Measurements from ENCODE around the gene FYCO1. TPM values are rescaled to one million over a fixed set of nuclear protein-coding genes. Genes with fewer than 3 reads are reported as not detected.

Gene FYCO1
- total RNA-seq, 1 donor from 2014 or later, result 7.9 TPM

- no peak for TF ChIP-seq CTCF (IDR thresholded peaks at IDR 0.05; ENCODE audit: insufficient read depth, low read length, severe bottlenecking)
- FAIRE-seq (peak; percentile 32), DNase-seq (ENCODE audit: low read depth) (no peak)
- H3K36me3 ChIP-seq (ENCODE audit: control insufficient read depth, insufficient read depth, low read length), result no peaks in the 10 kb centered on the region
- H3K4me3 ChIP-seq (ENCODE audit: low read depth, low read length), result no peak overlapping the region
- H3K27me3 ChIP-seq (ENCODE audit: control insufficient read depth, insufficient read depth, low read length), result peaks cover 5% of the 10 kb centered on the region
Measured at GRCh38 chr3:45912435-45912834, 83.2 kb downstream of the FYCO1 start.

GRCh38 chr3:45911511-45912226, 84.0 kb downstream of the FYCO1 start:
- Histone ChIP-seq H3K36me3 (ENCODE audit: control insufficient read depth, insufficient read depth, low read length) (no peaks in the 10 kb centered on the region), H3K4me3 (ENCODE audit: low read depth, low read length) (no peak overlapping the region), H3K27me3 (ENCODE audit: control insufficient read depth, insufficient read depth, low read length) (peaks cover 8% of the 10 kb centered on the region)
- DNase-seq (ENCODE audit: low read depth), result no peak
- no peak for TF ChIP-seq CTCF (IDR thresholded peaks at IDR 0.05; ENCODE audit: insufficient read depth, low read length, severe bottlenecking)
- no peak for FAIRE-seq

- FAIRE-seq, result no peak
- TF ChIP-seq CTCF (IDR thresholded peaks at IDR 0.05; ENCODE audit: insufficient read depth, low read length, severe bottlenecking), result no peak
- H3K27me3 ChIP-seq (ENCODE audit: control insufficient read depth, insufficient read depth, low read length), result peaks cover 9% of the 10 kb centered on the region
Measured at GRCh38 chr3:45910892-45911291, 84.7 kb downstream of the FYCO1 start.

GRCh38 chr3:45909542-45909941, 86.1 kb downstream of the FYCO1 start:
- DNase-seq (ENCODE audit: low read depth) (no peak), FAIRE-seq (no peak)
- no peaks in the 10 kb centered on the region for H3K36me3 ChIP-seq (ENCODE audit: control insufficient read depth, insufficient read depth, low read length)
- TF ChIP-seq CTCF (IDR thresholded peaks at IDR 0.05; ENCODE audit: insufficient read depth, low read length, severe bottlenecking), result no peak
- peaks cover 5% of the 10 kb centered on the region for H3K27me3 ChIP-seq (ENCODE audit: control insufficient read depth, insufficient read depth, low read length)
- H3K4me3 ChIP-seq (ENCODE audit: low read depth, low read length), result no peak overlapping the region

More at GRCh38 chr3:45910892-45911291, 84.7 kb downstream of the FYCO1 start:
- no peaks in the 10 kb centered on the region for H3K36me3 ChIP-seq (ENCODE audit: control insufficient read depth, insufficient read depth, low read length)
- no peak for DNase-seq (ENCODE audit: low read depth)
- no peak overlapping the region for H3K4me3 ChIP-seq (ENCODE audit: low read depth, low read length)

- no peak for FAIRE-seq
- no peaks in the 10 kb centered on the region for H3K36me3 ChIP-seq (ENCODE audit: control insufficient read depth, insufficient read depth, low read length)
- no peak overlapping the region for H3K4me3 ChIP-seq (ENCODE audit: low read depth, low read length)
- no peak for TF ChIP-seq CTCF (IDR thresholded peaks at IDR 0.05; ENCODE audit: insufficient read depth, low read length, severe bottlenecking)
- DNase-seq (ENCODE audit: low read depth), result no peak
- H3K27me3 ChIP-seq (ENCODE audit: control insufficient read depth, insufficient read depth, low read length), result peaks cover 5% of the 10 kb centered on the region
Measured at GRCh38 chr3:45908761-45909160, 86.9 kb downstream of the FYCO1 start.
